Large intestine (tissue), 3 donors: ENCODE results near the gene SERPINF2. TPM values are rescaled to one million over a fixed set of nuclear protein-coding genes. Genes with fewer than 3 reads are reported as not detected.

Experiments used
- DNase-seq, 2 donors: peaks; one replicate each; pipeline versions ENCODE4 v3.0.0 to v3.0.0-alpha.2; 2013
- H3K27ac ChIP-seq: one replicate; pipeline ENCODE4 v1.5.1; 2013; ENCODE audit warnings: low read length
- H3K27me3 ChIP-seq: 2 replicates; pipeline ENCODE4 v1.6.1; 2013; ENCODE audit warnings: low read length; ENCODE audit not compliant: control insufficient read depth, insufficient read depth
- H3K36me3 ChIP-seq: 2 replicates; pipeline ENCODE4 v1.6.1; 2013; ENCODE audit warnings: low read length; ENCODE audit not compliant: control insufficient read depth, insufficient read depth
- H3K4me1 ChIP-seq: one replicate; pipeline ENCODE4 v1.6.1; 2013; ENCODE audit warnings: low read length; ENCODE audit not compliant: control insufficient read depth, insufficient read depth
- H3K4me3 ChIP-seq: one replicate; pipeline ENCODE4 v1.5.1; 2013; ENCODE audit warnings: low read length
- H3K9me3 ChIP-seq: one replicate; pipeline ENCODE4 v1.6.1; 2013; ENCODE audit warnings: mild to moderate bottlenecking, low read depth, low read length, moderate library complexity; ENCODE audit not compliant: control insufficient read depth
- WGBS: methylation state at CpG from one replicate; pipeline ENCODE4 v1.1.5; 2013; ENCODE audit warnings: low lambda C conversion rate; ENCODE audit not compliant: insufficient coverage; 5-methylcytosine and 5-hydroxymethylcytosine counted together
- polyA plus RNA-seq: library from polyadenylated mRNA; unstranded; fragments of 120-200 nt; gene quantifications from one replicate; pipeline ENCODE4 v1.2.1, GENCODE V29; 2013

Gene SERPINF2
- polyA plus RNA-seq, 1 donor, result 14.3 TPM

GRCh38 chr17:1726626-1727257, 15.9 kb upstream of the SERPINF2 start:
- Histone ChIP-seq H3K36me3 (peaks cover 34% of the 10 kb centered on the region), H3K4me3 (no peak overlapping the region), H3K27ac (no peak overlapping the region), H3K4me1 (peaks cover 27% of the 10 kb centered on the region), H3K27me3 (no peaks in the 10 kb centered on the region), H3K9me3 (peaks cover 13% of the 10 kb centered on the region)
- DNase-seq, result no peak
- 100% methylated on average over 1 of the region's 18 CpGs for WGBS

DNA sequence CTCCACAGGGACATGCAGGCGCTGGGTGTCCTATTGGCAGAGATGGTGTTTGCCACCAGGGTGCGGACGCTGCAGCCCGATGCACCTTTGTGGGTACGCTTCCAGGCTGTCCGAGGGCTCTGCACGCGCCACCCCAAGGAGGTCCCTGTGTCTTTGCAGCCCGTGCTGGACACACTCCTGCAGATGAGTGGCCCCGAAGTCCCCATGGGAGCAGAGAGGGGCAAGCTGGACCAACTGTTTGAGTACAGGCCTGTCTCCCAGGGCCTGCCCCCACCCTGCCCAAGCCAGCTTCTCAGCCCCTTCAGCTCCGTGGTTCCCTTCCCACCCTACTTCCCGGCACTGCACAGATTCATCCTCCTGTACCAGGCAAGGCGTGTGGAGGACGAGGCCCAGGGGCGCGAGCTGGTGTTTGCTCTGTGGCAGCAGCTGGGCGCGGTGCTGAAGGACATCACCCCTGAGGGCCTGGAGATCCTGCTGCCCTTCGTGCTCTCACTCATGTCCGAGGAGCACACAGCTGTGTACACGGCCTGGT, 15.3 kb upstream of the SERPINF2 start:
- Histone ChIP-seq H3K9me3 (peaks cover 13% of the 10 kb centered on the region), H3K27me3 (no peaks in the 10 kb centered on the region), H3K36me3 (peaks cover 34% of the 10 kb centered on the region), H3K4me1 (peaks cover 27% of the 10 kb centered on the region), H3K4me3 (no peak overlapping the region), H3K27ac (no peak overlapping the region)
- no CpG with 5 or more reads among the region's 21 CpGs for WGBS
- no peak for DNase-seq

- no peak overlapping the region for H3K4me3 ChIP-seq
- H3K36me3 ChIP-seq, result peaks cover 40% of the 10 kb centered on the region
- peaks cover 24% of the 10 kb centered on the region for H3K4me1 ChIP-seq
- H3K27ac ChIP-seq, result no peak overlapping the region
- peaks cover 13% of the 10 kb centered on the region for H3K9me3 ChIP-seq
- no peaks in the 10 kb centered on the region for H3K27me3 ChIP-seq
- no CpG with 5 or more reads among the region's 28 CpGs for WGBS
- no peak for DNase-seq
Observed at GRCh38 chr17:1727876-1728630, 14.6 kb upstream of the SERPINF2 start.

GRCh38 chr17:1729966-1730325, 12.7 kb upstream of the SERPINF2 start:
- Histone ChIP-seq H3K27me3 (no peaks in the 10 kb centered on the region), H3K4me1 (peaks cover 15% of the 10 kb centered on the region), H3K36me3 (peaks cover 50% of the 10 kb centered on the region), H3K27ac (no peak overlapping the region), H3K9me3 (peaks cover 20% of the 10 kb centered on the region), H3K4me3 (no peak overlapping the region)
- no CpG with 5 or more reads among the region's 15 CpGs for WGBS
- DNase-seq, result no peak

DNA sequence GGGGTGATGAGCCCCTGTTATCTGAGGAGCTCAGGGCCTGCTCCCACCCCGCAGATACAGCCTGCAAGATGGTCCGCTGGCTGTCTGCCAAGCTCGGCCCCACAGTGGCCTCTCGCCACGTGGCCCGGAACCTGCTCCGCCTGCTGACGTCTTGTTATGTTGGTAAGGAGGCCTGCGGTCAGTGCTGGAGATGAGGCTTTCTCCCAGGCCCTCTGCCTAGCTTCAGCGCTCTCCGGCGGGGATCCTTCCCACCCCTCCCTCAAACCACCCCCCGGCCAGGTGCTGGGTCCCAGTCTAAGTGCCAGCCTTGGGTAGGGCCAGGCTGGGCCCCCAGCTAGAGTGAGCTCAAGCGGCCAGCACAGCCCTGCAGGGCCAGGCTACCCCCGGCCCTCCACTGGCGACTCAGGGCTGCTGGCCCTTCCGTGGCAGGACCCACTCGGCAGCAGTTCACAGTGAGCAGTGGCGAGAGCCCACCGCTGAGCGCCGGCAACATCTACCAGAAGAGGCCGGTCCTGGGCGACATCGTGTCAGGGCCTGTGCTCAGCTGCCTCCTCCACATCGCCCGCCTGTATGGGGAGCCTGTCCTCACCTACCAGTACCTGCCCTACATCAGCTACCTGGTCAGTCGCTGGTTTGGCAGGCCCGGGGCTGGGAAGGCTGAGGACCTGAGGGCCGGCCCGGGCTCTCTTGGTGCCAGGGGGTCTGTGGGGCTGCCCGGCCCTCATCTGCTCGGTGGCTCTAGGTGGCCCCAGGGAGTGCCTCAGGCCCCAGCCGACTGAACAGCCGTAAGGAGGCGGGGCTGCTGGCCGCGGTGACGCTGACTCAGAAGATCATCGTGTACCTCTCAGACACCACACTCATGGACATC, 12.1 kb upstream of the SERPINF2 start:
- no CpG with 5 or more reads among the region's 40 CpGs for WGBS
- Histone ChIP-seq H3K27me3 (no peaks in the 10 kb centered on the region), H3K4me3 (no peak overlapping the region), H3K4me1 (peaks cover 10% of the 10 kb centered on the region), H3K9me3 (peaks cover 20% of the 10 kb centered on the region), H3K36me3 (peaks cover 53% of the 10 kb centered on the region), H3K27ac (peak overlapping the region; percentile 43)
- peak; percentile 59 to 68 for DNase-seq

GRCh38 chr17:1731194-1731506, 11.5 kb upstream of the SERPINF2 start:
- no peak for DNase-seq
- Histone ChIP-seq H3K27ac (no peak overlapping the region), H3K9me3 (peaks cover 14% of the 10 kb centered on the region), H3K27me3 (no peaks in the 10 kb centered on the region), H3K36me3 (peaks cover 52% of the 10 kb centered on the region), H3K4me1 (peaks cover 10% of the 10 kb centered on the region), H3K4me3 (no peak overlapping the region)
- no CpG with 5 or more reads among the region's 10 CpGs for WGBS

GRCh38 chr17:1732241-1732832, 10.3 kb upstream of the SERPINF2 start:
- Histone ChIP-seq H3K27ac (no peak overlapping the region), H3K4me1 (peaks cover 22% of the 10 kb centered on the region), H3K4me3 (no peak overlapping the region), H3K27me3 (no peaks in the 10 kb centered on the region), H3K9me3 (peaks cover 11% of the 10 kb centered on the region), H3K36me3 (peaks cover 42% of the 10 kb centered on the region)
- no peak for DNase-seq
- WGBS, result 100% methylated on average over 2 of the region's 22 CpGs

GRCh38 chr17:1732833-1733321, 9.8 kb upstream of the SERPINF2 start:
- H3K36me3 ChIP-seq, result peaks cover 42% of the 10 kb centered on the region
- H3K27me3 ChIP-seq, result no peaks in the 10 kb centered on the region
- whole genome bisulfite sequencing, result no CpG with 5 or more reads among the region's 11 CpGs
- no peak overlapping the region for H3K4me3 ChIP-seq
- H3K27ac ChIP-seq, result no peak overlapping the region
- no peak for DNase-seq
- peaks cover 11% of the 10 kb centered on the region for H3K9me3 ChIP-seq
- H3K4me1 ChIP-seq, result peaks cover 22% of the 10 kb centered on the region

- Histone ChIP-seq H3K4me3 (no peak overlapping the region), H3K9me3 (peaks cover 11% of the 10 kb centered on the region), H3K27me3 (no peaks in the 10 kb centered on the region), H3K4me1 (peaks cover 25% of the 10 kb centered on the region), H3K27ac (no peak overlapping the region), H3K36me3 (peaks cover 41% of the 10 kb centered on the region)
- no CpG with 5 or more reads among the region's 38 CpGs for WGBS
- no peak for DNase-seq
Observed at GRCh38 chr17:1733759-1734158, 8.9 kb upstream of the SERPINF2 start.

GRCh38 chr17:1735418-1735817, 7.3 kb upstream of the SERPINF2 start:
- peaks cover 40% of the 10 kb centered on the region for H3K36me3 ChIP-seq
- no CpG with 5 or more reads among the region's 10 CpGs for WGBS
- no peak for DNase-seq
- H3K4me1 ChIP-seq, result peaks cover 25% of the 10 kb centered on the region
- no peak overlapping the region for H3K4me3 ChIP-seq
- no peaks in the 10 kb centered on the region for H3K27me3 ChIP-seq
- H3K27ac ChIP-seq, result no peak overlapping the region
- H3K9me3 ChIP-seq, result peaks cover 9% of the 10 kb centered on the region
